SK-N-MC (cell line): ENCODE results near the gene SYNM.

Source experiments
- DNase-seq: peaks from one replicate; pipeline ENCODE4 v3.0.0-alpha.2; 2011; ENCODE audit warnings: low read depth, low spot score
- H3K27ac ChIP-seq: fragments of 200-600 bp; sonication (generic); 2 replicates; pipeline ENCODE4 v1.5.1; 2016; ENCODE audit warnings: mixed run types
- H3K36me3 ChIP-seq: fragments of 200-600 bp; sonication (generic); 2 replicates; pipeline ENCODE4 v1.6.1; 2017; ENCODE audit warnings: antibody characterized with exemption, low read length, mixed read lengths; ENCODE audit not compliant: insufficient read depth
- H3K4me3 ChIP-seq: fragments of 200-600 bp; sonication (generic); 2 replicates; pipeline ENCODE4 v1.5.1; 2016
- H3K9ac ChIP-seq: fragments of 200-600 bp; sonication (generic); 2 replicates; pipeline ENCODE4 v1.8.0; 2017; ENCODE audit warnings: mixed run types, mixed read lengths; ENCODE audit not compliant: insufficient read length
- H3K9me3 ChIP-seq: fragments of 200-600 bp; sonication (generic); 2 replicates; pipeline ENCODE4 v1.6.1; 2017; ENCODE audit warnings: low read depth, mild to moderate bottlenecking, antibody characterized with exemption, low read length, moderate library complexity, mixed read lengths
- EZH2 ChIP-seq: fragments of 200-600 bp; sonication (generic); IDR thresholded peaks from one replicate; pipeline ENCODE4 v1.6.1; 2017; ENCODE audit warnings: antibody characterized with exemption
- FOXP2 ChIP-seq: optimal IDR thresholded peaks from 2 replicates; pipeline ENCODE3; 2011; ENCODE audit warnings: mild to moderate bottlenecking, moderate library complexity; ENCODE audit not compliant: insufficient read depth; ENCODE audit errors: extremely low read length, control extremely low read depth
- POLR2AphosphoS5 ChIP-seq: IDR thresholded peaks from 2 replicates; pipeline ENCODE4 v1.6.1; 2012; ENCODE audit warnings: mild to moderate bottlenecking, low read depth, low read length, borderline replicate concordance

Gene SYNM

DNA sequence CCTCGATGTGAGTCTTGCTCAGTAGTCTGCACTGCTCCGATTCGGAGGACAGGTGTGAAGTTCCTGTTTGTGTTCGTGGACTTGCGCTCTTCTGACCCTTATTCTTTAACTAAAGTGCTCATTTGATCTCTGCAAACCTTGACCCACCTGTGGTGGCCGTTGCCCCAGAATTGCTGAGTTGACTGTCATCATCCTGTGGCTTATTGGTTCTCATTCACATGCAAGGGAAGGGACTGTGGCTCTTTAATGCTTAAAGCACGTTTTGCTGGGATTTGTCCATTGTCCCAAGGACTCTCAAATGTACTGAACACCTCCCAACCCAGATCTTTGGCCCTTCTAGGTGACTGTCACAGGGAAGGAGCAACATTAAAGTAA is 13.4 kb downstream of the SYNM start:
- no peak for DNase-seq
- H3K36me3 ChIP-seq, result no peaks in the 10 kb centered on the region
- TF ChIP-seq FOXP2, result no peak
- TF ChIP-seq POLR2AphosphoS5, result no peak
- no peak for TF ChIP-seq EZH2
- H3K9ac ChIP-seq, result no peak overlapping the region
- no peaks in the 10 kb centered on the region for H3K9me3 ChIP-seq
- H3K4me3 ChIP-seq, result no peak overlapping the region
- H3K27ac ChIP-seq, result no peak overlapping the region

DNA sequence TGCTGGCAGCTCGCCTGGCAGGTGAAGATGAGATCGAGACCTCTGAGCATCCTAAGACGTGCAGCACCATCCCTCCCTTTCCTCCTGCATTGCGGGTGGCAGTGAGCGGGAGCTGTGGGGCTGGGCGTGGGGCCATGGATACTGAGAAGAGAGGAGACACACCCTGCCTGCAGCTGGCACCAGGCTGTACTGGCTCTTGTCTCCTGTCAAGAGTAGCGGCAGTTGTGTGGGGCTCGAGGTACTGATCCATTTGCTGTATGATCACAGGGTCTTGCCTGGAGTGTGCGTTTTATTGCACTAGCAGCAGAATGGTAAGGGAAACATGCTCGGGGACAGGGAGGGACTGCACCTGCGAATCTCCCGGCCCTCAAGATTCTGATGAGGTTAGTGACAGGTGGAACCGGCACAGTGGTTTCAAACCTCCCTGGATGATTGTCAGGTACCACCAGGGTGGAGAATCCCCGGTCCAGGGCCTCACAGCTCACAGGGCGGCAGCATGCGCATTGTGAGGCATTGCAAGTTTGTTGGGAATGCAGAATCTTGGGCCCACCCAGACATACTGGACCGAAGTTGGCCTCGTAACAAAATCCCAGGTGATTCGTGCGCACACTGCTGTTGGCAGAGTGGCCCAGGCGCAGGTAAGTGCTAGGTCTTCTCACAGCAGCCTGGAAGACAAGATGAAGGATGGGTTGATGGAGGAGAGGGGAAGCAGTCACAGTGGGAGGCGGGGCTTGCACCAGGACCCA is 14.1 kb downstream of the SYNM start:
- DNase-seq, result no peak
- Histone ChIP-seq H3K27ac (no peak overlapping the region), H3K9me3 (no peaks in the 10 kb centered on the region), H3K36me3 (no peaks in the 10 kb centered on the region), H3K4me3 (no peak overlapping the region), H3K9ac (no peak overlapping the region)
- TF ChIP-seq EZH2 (no peak), POLR2AphosphoS5 (no peak), FOXP2 (no peak)

DNA sequence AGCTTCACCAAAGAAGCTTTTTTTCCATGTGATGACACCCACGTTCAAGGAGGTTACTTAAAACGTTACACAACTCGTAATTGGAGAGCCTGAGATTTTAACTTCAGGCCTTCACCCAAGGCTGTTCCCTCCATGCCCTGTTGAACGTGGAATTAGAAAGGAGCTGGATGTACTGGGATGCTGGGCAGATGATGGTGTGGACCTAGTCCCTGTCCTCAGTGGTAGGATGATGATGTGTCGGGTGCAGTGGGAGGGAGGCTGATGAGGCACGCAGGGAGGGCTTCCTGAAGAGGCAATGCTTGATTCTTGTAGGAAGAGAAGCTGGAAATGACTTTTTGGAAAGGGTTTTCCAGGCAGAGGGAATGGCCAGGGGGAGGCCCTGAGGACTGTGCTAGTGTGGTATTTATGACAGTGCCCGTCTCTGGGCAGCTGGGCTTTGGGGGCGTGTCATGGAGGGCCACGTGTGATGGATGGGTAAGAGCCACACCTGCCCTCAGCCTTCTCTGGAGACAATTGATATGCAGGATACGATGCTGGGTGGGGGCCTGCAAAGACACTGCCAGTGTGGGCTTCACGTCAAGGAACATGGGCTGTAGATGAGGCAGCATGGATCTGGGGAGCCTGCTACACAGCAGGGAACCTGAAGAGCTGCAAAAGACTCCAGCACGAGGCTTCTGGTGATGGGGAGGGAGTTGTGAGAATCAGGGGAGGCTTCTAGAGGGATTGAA is 15.3 kb downstream of the SYNM start:
- Histone ChIP-seq H3K9me3 (no peaks in the 10 kb centered on the region), H3K27ac (no peak overlapping the region), H3K9ac (no peak overlapping the region), H3K36me3 (no peaks in the 10 kb centered on the region), H3K4me3 (no peak overlapping the region)
- TF ChIP-seq EZH2, result no peak
- TF ChIP-seq FOXP2, result no peak
- TF ChIP-seq POLR2AphosphoS5, result no peak
- DNase-seq, result no peak

DNA sequence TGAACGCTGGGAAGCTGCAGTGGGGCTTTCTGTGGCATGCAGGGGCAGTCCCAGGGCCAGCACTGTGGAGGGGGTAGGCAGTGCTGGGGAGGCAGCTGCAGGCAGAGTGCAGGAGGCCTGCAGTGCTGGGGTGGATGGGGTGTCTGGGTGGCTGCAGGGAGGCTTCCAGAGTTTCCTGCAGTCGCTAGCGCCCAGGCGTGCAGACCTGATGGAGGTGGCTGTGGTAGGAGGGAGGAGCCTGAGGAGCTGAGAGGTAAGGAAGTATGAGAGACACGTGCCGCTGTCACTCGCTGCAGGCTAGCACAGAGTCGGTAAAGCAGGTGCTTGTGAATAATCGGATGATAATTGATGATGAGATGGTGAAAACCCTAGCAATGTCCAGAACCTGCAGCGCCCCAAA is 16.3 kb downstream of the SYNM start:
- Histone ChIP-seq H3K27ac (no peak overlapping the region), H3K9ac (no peak overlapping the region), H3K9me3 (no peaks in the 10 kb centered on the region), H3K36me3 (no peaks in the 10 kb centered on the region), H3K4me3 (no peak overlapping the region)
- TF ChIP-seq EZH2 (no peak), POLR2AphosphoS5 (no peak), FOXP2 (no peak)
- DNase-seq, result no peak

DNA sequence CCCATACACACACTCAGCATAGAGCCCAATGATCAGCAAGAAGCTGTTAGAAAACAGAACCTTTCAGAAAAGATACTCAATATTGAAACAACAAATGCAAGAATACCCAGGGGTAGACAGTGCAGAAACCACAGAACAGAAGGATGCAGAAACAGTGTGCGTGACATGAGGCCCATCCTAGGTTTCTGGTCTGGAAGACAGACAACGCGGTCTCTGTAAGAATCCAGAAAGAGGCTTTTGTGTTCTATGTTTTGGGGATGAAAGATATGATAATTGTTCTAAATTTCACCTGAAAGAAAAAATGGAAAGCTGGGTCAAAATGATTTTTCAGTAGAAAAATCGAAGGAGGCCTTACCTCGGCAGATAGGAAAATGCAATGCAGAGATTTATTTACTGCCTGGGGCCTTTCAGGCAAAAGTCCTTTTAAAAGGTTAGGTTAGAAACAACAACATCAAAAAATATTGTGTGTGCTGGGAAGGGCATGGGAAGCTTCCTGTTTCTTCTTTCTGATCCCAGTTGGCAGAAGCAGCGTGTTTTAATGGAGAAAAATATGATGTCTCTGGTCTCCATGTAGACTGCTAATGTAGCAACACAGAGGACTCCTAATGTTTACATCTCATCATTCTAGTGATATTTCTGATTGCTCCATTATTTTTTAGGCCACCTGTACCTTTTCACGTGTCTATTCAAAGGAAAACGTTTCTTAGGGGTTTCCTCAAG is 17.0 kb downstream of the SYNM start:
- Histone ChIP-seq H3K4me3 (no peak overlapping the region), H3K36me3 (no peaks in the 10 kb centered on the region), H3K27ac (no peak overlapping the region), H3K9ac (no peak overlapping the region), H3K9me3 (no peaks in the 10 kb centered on the region)
- DNase-seq, result no peak
- TF ChIP-seq POLR2AphosphoS5, result no peak
- TF ChIP-seq EZH2, result no peak
- no peak for TF ChIP-seq FOXP2

DNA sequence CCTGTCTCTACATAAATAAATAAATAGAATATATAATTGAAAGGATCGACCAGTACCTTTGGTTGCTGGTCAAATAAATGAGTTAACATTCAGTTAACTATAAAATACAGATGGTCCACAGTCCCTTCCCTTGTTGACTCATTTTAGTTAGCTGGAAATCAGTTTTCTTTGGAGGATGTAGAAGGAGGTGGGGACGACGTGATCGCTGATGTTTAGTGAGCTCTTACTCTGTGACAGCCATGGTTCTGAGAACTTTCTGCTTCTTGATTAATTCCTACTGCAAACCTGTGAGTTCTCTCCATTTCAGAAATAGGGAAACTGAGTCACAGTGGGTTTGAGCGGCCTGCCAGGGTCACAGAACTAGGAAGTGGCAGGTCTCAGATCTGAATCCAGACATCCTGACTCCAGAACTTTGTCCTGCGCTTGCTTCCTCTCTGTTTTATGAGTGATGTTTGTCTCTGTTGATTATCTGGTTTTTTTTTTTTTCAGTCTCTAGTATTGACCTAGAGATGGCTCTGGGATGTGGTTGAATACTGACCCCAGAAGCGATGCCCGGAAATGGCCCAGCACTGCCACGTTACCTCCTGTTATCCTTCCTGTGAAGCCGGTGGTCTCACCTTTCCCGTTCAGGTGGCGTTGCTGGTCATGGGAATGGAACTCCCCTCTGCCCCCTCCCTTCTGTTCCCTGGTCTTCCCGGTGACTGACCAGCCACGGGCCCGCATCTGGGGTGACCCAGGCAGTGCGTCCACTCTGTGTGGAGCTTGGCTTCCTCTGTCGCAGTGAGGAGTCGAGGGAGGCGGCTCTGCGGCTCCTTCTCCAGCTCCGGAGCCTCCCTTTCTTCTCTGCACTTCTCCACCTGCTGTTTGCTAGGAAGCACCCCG is 18.2 kb downstream of the SYNM start:
- Histone ChIP-seq H3K9me3 (no peaks in the 10 kb centered on the region), H3K9ac (no peak overlapping the region), H3K27ac (peak overlapping the region; percentile 70; the same call in 1 of the 2 replicates), H3K36me3 (no peaks in the 10 kb centered on the region), H3K4me3 (peak overlapping the region; percentile 61)
- TF ChIP-seq FOXP2 (no peak), EZH2 (no peak), POLR2AphosphoS5 (no peak)
- no peak for DNase-seq

DNA sequence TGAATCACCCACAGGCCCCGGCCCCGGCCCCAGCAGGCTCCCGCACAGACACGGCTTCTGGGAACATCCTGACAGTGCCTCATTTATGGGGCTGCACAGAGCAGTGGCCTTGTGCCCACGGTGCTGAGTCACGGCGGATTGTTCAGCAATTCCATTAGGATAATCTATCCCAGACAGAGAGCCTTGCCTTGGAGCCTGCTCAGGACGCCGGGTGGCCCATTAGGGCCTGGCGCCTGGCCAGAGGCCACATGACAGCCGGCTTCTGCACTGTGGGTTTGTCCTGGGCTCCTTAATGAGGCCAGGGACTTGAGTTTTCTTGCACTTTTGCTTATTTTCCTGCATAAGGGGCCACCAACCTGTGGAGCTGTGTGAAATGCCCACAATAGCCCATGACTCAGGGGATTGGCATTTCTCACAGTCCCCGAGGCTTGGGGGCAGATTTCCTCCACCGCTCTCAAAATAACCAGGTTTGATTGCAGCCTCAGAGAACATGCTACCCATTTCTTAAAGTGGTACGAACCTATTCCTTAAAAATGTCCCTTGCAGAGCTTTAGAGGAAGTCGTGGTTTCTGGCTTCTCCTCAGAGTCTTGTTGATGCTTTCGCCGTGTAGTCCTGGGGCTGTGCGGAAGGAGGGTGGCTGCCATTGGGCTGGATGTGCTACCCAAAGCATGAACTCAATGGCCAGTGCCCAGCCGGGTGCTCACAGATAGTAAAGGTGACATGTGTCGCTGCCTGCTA is 19.0 kb downstream of the SYNM start:
- TF ChIP-seq EZH2, result no peak
- no peak for TF ChIP-seq POLR2AphosphoS5
- no peak for TF ChIP-seq FOXP2

More for the DNA sequence above, 19.0 kb downstream of the SYNM start:
- Histone ChIP-seq H3K27ac (peak overlapping the region; percentile 70; the same call in 1 of the 2 replicates), H3K36me3 (no peaks in the 10 kb centered on the region), H3K9ac (no peak overlapping the region), H3K4me3 (peak overlapping the region; percentile 61), H3K9me3 (no peaks in the 10 kb centered on the region)
- DNase-seq, result no peak
